ENCODE data around the gene MEAF6. TPM values are rescaled to one million over a fixed set of nuclear protein-coding genes. Genes with fewer than 3 reads are reported as not detected.

MEAF6 gene
- total and polyA plus RNA-seq, 2 donors (not counting 3 experiments of a cell fraction or from before 2014, with no cell fraction given), result 28.0 to 62.5 TPM

- Histone ChIP-seq H3K4me3 (replicated peaks in 1 of 3; ENCODE audit: insufficient read depth in 1 of 3, low read depth in 1 of 3, low read length in 3 of 3) (no peak overlapping the region), H3K9ac (replicated peaks; ENCODE audit: extremely low read depth, insufficient read depth, low read length) (no peak overlapping the region), H3K79me2 (ENCODE audit: control insufficient read depth, insufficient read depth, low read length) (no peaks in the 10 kb centered on the region), H3K36me3 (ENCODE audit: control insufficient read depth in 2 of 2, extremely low read depth in 1 of 2, insufficient read depth in 2 of 2, low read length in 2 of 2) (peaks cover 5 to 21% of the 10 kb centered on the region in 2 experiments), H3K4me2 (ENCODE audit: insufficient read depth, low read length) (no peak overlapping the region), H3K9me1 (replicated peaks; ENCODE audit: control insufficient read depth, extremely low read depth, insufficient read depth, low read length) (no peaks in the 10 kb centered on the region), H4K20me1 (replicated peaks; ENCODE audit: control insufficient read depth, extremely low read depth, insufficient read depth, low read length) (no peaks in the 10 kb centered on the region), H3K4me1 (ENCODE audit: control insufficient read depth, extremely low read depth, insufficient read depth, low read length) (peaks cover 2% of the 10 kb centered on the region), H2AFZ (ENCODE audit: low read depth, low read length) (no peak overlapping the region), H3K27ac (ENCODE audit: insufficient read depth, low read depth, low read length) (no peak overlapping the region), H3K27me3 (ENCODE audit: control insufficient read depth in 2 of 2, insufficient read depth in 2 of 2, low read length in 2 of 2) (no peaks in the 10 kb centered on the region), H3K9me3 (replicated peaks; ENCODE audit: control insufficient read depth, insufficient read depth, low read length) (no peaks in the 10 kb centered on the region)
- BruUV-seq (replicated peaks), result no TSS peak
- ChIA-PET CTCF (interaction anchor here (0.6 to 8.0 kb wide), 25 partner anchors 10 to 971 kb away, joined by 3 to 337 read pairs (median 7); partner anchors contain the start of genes DNALI1, MEAF6 and ZC3H12A), POLR2A (interaction anchor here (0.6 to 3.6 kb wide), 3 partner anchors 12 to 33 kb away, joined by 4 to 27 read pairs (median 6); partner anchors contain the start of gene ZC3H12A)
- dilution Hi-C loops (cut with MboI; ENCODE audit: extremely low pct_ligation_motif_present, low sequenced_read_pairs), result no loop called here
- TF ChIP-seq EZH2 (IDR thresholded peaks at IDR 0.05; ENCODE audit: borderline replicate concordance, low read depth, low read length, severe bottlenecking), result no peak
- no peak for TF ChIP-seq MYC (IDR thresholded peaks at IDR 0.05; ENCODE audit: low read depth, low read length)
- TF ChIP-seq GATA2 (IDR thresholded peaks at IDR 0.05; ENCODE audit: insufficient read depth, insufficient read length, low read depth, low read length), result no peak
- no peak for TF ChIP-seq POLR2A (IDR thresholded peaks at IDR 0.05; ENCODE audit: low read depth, low read length)
- no peak for TF ChIP-seq MAX (IDR thresholded peaks at IDR 0.05; ENCODE audit: insufficient read depth, insufficient read length)
- no peak for TF ChIP-seq POLR2AphosphoS5 (IDR thresholded peaks at IDR 0.05; ENCODE audit: insufficient read depth, low read depth, low read length)
- TF ChIP-seq JUN (IDR thresholded peaks at IDR 0.05; ENCODE audit: borderline replicate concordance, insufficient read depth, insufficient read length, low read depth), result no peak
- TF ChIP-seq FOS (IDR thresholded peaks at IDR 0.05; ENCODE audit: borderline replicate concordance, insufficient read depth, low read length), result no peak
- TF ChIP-seq CTCF (IDR thresholded peaks at IDR 0.05; ENCODE audit: extremely low read depth in 1 of 2, insufficient read depth in 1 of 2, low read depth in 1 of 2, low read length in 2 of 2), result no peak
- FAIRE-seq (no peak), DNase-seq (ENCODE audit: low read depth, low spot score) (no peak)
- intact Hi-C loops (cut with micrococcal nuclease), result loop anchor here (1.0 kb wide), 4 partner anchors 11 to 195 kb away; no protein-coding TSS in a partner anchor
These were observed 27.0 kb downstream of the MEAF6 start for GRCh38 chr1:37487619-37487984.

All from endothelial cell of umbilical vein (primary cell).